CD14-positive monocyte (primary cell): ENCODE data around the gene RBM4B. TPM values are rescaled to one million over a fixed set of nuclear protein-coding genes. Genes with fewer than 3 reads are reported as not detected.

Experiments
- DNase-seq, 3 donors: peaks; one replicate each; pipeline ENCODE4 v3.0.0-alpha.2; 2011 to 2022
- H2AFZ ChIP-seq: 2 replicates; pipeline ENCODE4 v1.6.0; 2012; ENCODE audit warnings: mild to moderate bottlenecking, low read depth, low read length, inconsistent platforms; ENCODE audit not compliant: insufficient read depth, poor library complexity, severe bottlenecking
- H3K27ac ChIP-seq, 2 donors: 1 replicate in 1 of 2; 2 replicates in 1 of 2; pipeline ENCODE4 v1.5.1; 2012 to 2013; ENCODE audit warnings: low read length in 2 of 2, control low read depth in 1 of 2, inconsistent platforms in 1 of 2, low read depth in 1 of 2, mild to moderate bottlenecking in 1 of 2
- H3K27me3 ChIP-seq, 2 donors: one replicate each; pipeline versions ENCODE4 v1.6.0 to v1.6.1; 2011 to 2013; ENCODE audit warnings: low read length in 2 of 2; ENCODE audit not compliant: control insufficient read depth in 2 of 2, insufficient read depth in 2 of 2
- H3K36me3 ChIP-seq, 2 donors: replicated peaks in 1 of 2; 1 replicate in 1 of 2; 2 replicates in 1 of 2; pipeline versions ENCODE4 v1.5.1 to v1.6.1; 2012 to 2013; ENCODE audit warnings: low read length in 2 of 2, control low read depth in 1 of 2, inconsistent platforms in 1 of 2, mild to moderate bottlenecking in 1 of 2; ENCODE audit not compliant: insufficient read depth in 2 of 2, control insufficient read depth in 1 of 2
- H3K4me1 ChIP-seq, 2 donors: 1 replicate in 1 of 2; 2 replicates in 1 of 2; pipeline versions ENCODE4 v1.5.1 to v1.6.1; 2012 to 2013; ENCODE audit warnings: low read length in 2 of 2, control low read depth in 1 of 2, inconsistent platforms in 1 of 2, mild to moderate bottlenecking in 1 of 2, moderate library complexity in 1 of 2; ENCODE audit not compliant: insufficient read depth in 2 of 2, control insufficient read depth in 1 of 2
- H3K4me2 ChIP-seq: replicated peaks from 2 replicates; pipeline ENCODE3; 2012; ENCODE audit warnings: low read length, moderate library complexity, mild to moderate bottlenecking; ENCODE audit not compliant: poor library complexity, severe bottlenecking; ENCODE audit errors: extremely low read depth
- H3K4me3 ChIP-seq, 3 experiments: fragments of 200-600 bp in 1 of 3; sonication (generic) in 1 of 3; replicated peaks in 1 of 3; 1 replicate in 2 of 3; 2 replicates in 1 of 3; pipeline ENCODE4 v1.5.1; 2011 to 2013; ENCODE audit warnings: low read length in 3 of 3, mild to moderate bottlenecking in 3 of 3, control low read depth in 2 of 3, low read depth in 2 of 3, inconsistent platforms in 1 of 3, moderate library complexity in 1 of 3
- H3K79me2 ChIP-seq: 2 replicates; pipeline ENCODE4 v1.6.0; 2012; ENCODE audit warnings: mild to moderate bottlenecking, control low read depth, inconsistent platforms, low read length, moderate library complexity; ENCODE audit not compliant: insufficient read depth
- H3K9ac ChIP-seq: 2 replicates; pipeline ENCODE4 v1.6.0; 2017; ENCODE audit warnings: low read length, mild to moderate bottlenecking; ENCODE audit not compliant: insufficient read depth, poor library complexity, severe bottlenecking
- H3K9me3 ChIP-seq, 2 donors: replicated peaks in 1 of 2; 1 replicate in 1 of 2; 2 replicates in 1 of 2; pipeline versions ENCODE4 v1.5.1 to v1.6.1; 2012 to 2013; ENCODE audit warnings: low read length in 2 of 2, control low read depth in 1 of 2; ENCODE audit not compliant: control insufficient read depth in 1 of 2, insufficient read depth in 1 of 2
- H4K20me1 ChIP-seq: 2 replicates; pipeline ENCODE4 v1.6.0; 2012; ENCODE audit warnings: mild to moderate bottlenecking, low read length, control low read depth, moderate library complexity; ENCODE audit not compliant: insufficient read depth
- H3K27ac Mint-ChIP-seq, 7 donors: one replicate each; pipeline ENCODE4 v1.8.0; 2020; ENCODE audit warnings: mild to moderate bottlenecking in 7 of 7, mixed read lengths in 7 of 7, moderate library complexity in 6 of 7, inconsistent platforms in 2 of 7
- H3K27me3 Mint-ChIP-seq, 3 donors: one replicate each; pipeline ENCODE4 v1.8.0; 2021 to 2022; ENCODE audit warnings: low read depth in 3 of 3, mild to moderate bottlenecking in 3 of 3, mixed read lengths in 3 of 3, moderate library complexity in 3 of 3, inconsistent platforms in 1 of 3
- H3K36me3 Mint-ChIP-seq, 2 donors: one replicate each; pipeline ENCODE4 v1.8.0; 2020; ENCODE audit warnings: mixed read lengths in 2 of 2, inconsistent platforms in 1 of 2, mild to moderate bottlenecking in 1 of 2
- H3K4me1 Mint-ChIP-seq: one replicate; pipeline ENCODE4 v1.8.0; 2020; ENCODE audit warnings: mild to moderate bottlenecking, mixed read lengths
- H3K4me3 Mint-ChIP-seq, 2 donors: one replicate each; pipeline ENCODE4 v1.8.0; 2020; ENCODE audit warnings: mild to moderate bottlenecking in 2 of 2, mixed read lengths in 2 of 2, moderate library complexity in 1 of 2
- H3K9me3 Mint-ChIP-seq, 7 donors: one replicate each; pipeline ENCODE4 v1.8.0; 2020 to 2022; ENCODE audit warnings: mixed read lengths in 7 of 7, mild to moderate bottlenecking in 6 of 7, moderate library complexity in 6 of 7, inconsistent platforms in 2 of 7
- CTCF ChIP-seq: fragments of 200-600 bp; IDR thresholded peaks from one replicate; pipeline ENCODE4 v1.8.0; 2022; ENCODE audit warnings: antibody characterized with exemption, mild to moderate bottlenecking
- WGBS: methylation state at CpG from one replicate; pipeline ENCODE4 v1.1.5; 2013; ENCODE audit warnings: missing lambda C conversion rate; ENCODE audit not compliant: insufficient coverage; 5-methylcytosine and 5-hydroxymethylcytosine counted together
- intact Hi-C, 2 donors: fragments of 100-400 bp; cut with micrococcal nuclease; formaldehyde crosslinking; loops; one replicate each; pipeline versions ENCODE4 v1.15.0 to v1.15.1; 2023
- polyA plus RNA-seq, 3 donors: library from polyadenylated mRNA; depleted of rRNA in 1 of 3; unstranded in 2 of 3; stranded (reverse) in 1 of 3; fragments of 300-500 nt in 2 of 3; fragments of >200 nt in 1 of 3; fragmentation: Illumina TruSeq in 2 of 3; gene quantifications; 1 replicate in 2 of 3; 2 replicates in 1 of 3; pipeline ENCODE4 v1.2.3, GENCODE V29; 2012 to 2021

The RBM4B gene
- polyA plus RNA-seq, 3 donors: 7.8 to 14.3 (median 11.2) TPM

- Histone ChIP-seq H4K20me1 (no peaks in the 10 kb centered on the region), H3K4me1 (no peaks in the 10 kb centered on the region), H3K9ac (no peak overlapping the region), H3K36me3 (no peaks in the 10 kb centered on the region), H3K27ac (no peak overlapping the region), H3K4me2 (no peak overlapping the region), H3K4me3 (no peak overlapping the region), H3K9me3 (no peaks in the 10 kb centered on the region), H3K27me3 (no peaks in the 10 kb centered on the region), H3K79me2 (no peaks in the 10 kb centered on the region), H2AFZ (no peak overlapping the region)
- Mint-ChIP-seq H3K27me3 (peaks cover 0 to 4% (median 2%) of the 10 kb centered on the region in 3 donors), H3K27ac (no peak overlapping the region), H3K4me3 (no peak overlapping the region), H3K9me3 (no peaks in the 10 kb centered on the region), H3K4me1 (no peaks in the 10 kb centered on the region), H3K36me3 (no peaks in the 10 kb centered on the region)
- DNase-seq: no peak
- WGBS: 96% methylated on average over 25 of the region's 26 CpGs
- no peak for TF ChIP-seq CTCF
- intact Hi-C loops: no loop called here
Observed at GRCh38 chr11:66705587-66706335, 28.1 kb upstream of the RBM4B start.

- Mint-ChIP-seq H3K27me3 (peaks cover 0 to 6% (median 2%) of the 10 kb centered on the region in 3 donors), H3K4me3 (no peak overlapping the region), H3K9me3 (peaks cover 0 to 2% (median 0%) of the 10 kb centered on the region in 7 donors), H3K4me1 (no peaks in the 10 kb centered on the region), H3K27ac (no peak overlapping the region), H3K36me3 (no peaks in the 10 kb centered on the region)
- no peaks in the 10 kb centered on the region for H3K79me2 ChIP-seq
- H2AFZ ChIP-seq: no peak overlapping the region
- no peaks in the 10 kb centered on the region for H3K9me3 ChIP-seq
- H3K27ac ChIP-seq: no peak overlapping the region
- no peaks in the 10 kb centered on the region for H3K4me1 ChIP-seq
- H4K20me1 ChIP-seq: no peaks in the 10 kb centered on the region
- no peak overlapping the region for H3K9ac ChIP-seq
- no peaks in the 10 kb centered on the region for H3K27me3 ChIP-seq
- intact Hi-C loops: no loop called here
- H3K4me3 ChIP-seq: no peak overlapping the region
- TF ChIP-seq CTCF: no peak
- 96% methylated on average over 45 of the region's 46 CpGs for WGBS
- H3K4me2 ChIP-seq: no peak overlapping the region
- H3K36me3 ChIP-seq: no peaks in the 10 kb centered on the region
- no peak for DNase-seq
Observed at GRCh38 chr11:66704659-66705360, 27.1 kb upstream of the RBM4B start.
